Measurements from ENCODE around the gene NR2C2AP.

NR2C2AP gene

DNA sequence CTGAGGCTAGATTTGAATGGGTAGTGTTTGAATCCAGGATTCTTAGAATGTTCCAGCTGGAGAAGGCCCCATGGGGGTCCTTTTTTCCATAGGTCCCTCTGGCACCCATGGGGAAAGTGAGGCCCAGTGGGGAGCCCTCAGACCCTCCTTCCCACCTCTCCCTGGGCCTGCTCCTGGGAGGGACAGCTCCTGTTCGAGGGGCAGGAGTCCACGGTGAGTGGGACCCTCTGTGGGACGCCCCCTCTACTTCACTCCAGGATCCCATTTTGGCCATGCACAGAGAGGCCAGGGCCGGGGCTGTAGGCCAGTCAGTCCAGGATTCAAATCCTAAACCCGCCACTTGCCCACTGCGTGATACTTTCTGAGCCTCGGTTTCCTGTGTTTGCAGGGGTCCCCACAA is 40.7 kb downstream of the NR2C2AP start:
- no peak overlapping the region for H3K4me3 ChIP-seq (ENCODE audit: control insufficient read depth, low read depth, low read length)
- no peak for TF ChIP-seq CTCF (conservative IDR thresholded peaks at IDR 0.05; ENCODE audit: control insufficient read depth, insufficient read depth, low read depth, low read length)
- no peak for DNase-seq (ENCODE audit: low read depth)

DNA sequence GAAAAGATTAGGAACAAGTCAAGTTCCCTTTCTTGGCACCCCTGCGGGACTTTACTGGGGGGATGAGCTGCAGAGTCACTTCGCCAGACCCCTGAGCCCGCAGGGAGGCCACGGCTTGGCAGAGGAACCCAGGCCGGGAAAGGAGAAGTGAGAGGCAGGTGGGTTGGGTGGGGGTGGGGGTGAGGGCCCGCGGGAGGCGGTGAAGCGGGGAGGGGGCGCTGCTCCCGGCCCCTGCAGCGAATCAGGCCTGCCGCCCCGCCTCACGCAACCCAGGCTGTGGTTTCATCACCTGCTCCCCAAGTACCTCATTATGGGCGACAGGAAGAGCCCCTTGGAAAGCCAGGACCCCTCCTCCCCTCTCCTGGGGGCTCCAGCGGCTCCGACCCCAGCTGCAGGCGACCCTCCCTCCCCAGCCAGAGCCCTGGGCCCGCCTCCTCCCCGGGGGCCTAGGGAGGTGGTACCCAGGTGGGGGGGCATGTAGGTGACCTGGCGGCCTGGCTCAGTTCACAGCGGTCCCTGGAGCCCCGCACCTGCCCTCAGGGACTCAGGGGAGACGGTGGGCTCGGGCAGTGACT is 42.7 kb downstream of the NR2C2AP start:
- TF ChIP-seq CTCF (conservative IDR thresholded peaks at IDR 0.05; ENCODE audit: control insufficient read depth, insufficient read depth, low read depth, low read length) = no peak
- DNase-seq (ENCODE audit: low read depth) = no peak
- H3K4me3 ChIP-seq (ENCODE audit: control insufficient read depth, low read depth, low read length) = no peak overlapping the region

DNA sequence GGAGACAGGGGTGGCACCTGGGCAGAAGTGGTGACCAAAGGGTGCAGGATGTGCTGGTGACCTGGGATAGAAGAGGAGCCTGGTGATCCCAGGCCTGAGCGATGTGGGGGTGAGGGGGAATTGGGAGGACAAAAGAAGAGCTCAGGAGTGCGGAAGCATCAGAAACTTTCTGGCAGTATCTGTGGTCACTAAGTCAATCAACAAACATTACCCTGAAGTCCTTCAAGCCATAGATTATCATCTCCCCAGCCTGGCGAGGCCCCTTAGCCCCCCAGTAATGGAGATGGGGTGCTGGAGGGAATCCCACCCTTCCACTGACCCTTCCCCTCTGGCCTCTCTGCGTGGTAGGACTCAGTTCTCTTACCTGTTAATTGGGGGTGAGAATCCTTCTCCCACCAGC is 43.7 kb downstream of the NR2C2AP start:
- H3K4me3 ChIP-seq (ENCODE audit: control insufficient read depth, low read depth, low read length) = no peak overlapping the region
- no peak for TF ChIP-seq CTCF (conservative IDR thresholded peaks at IDR 0.05; ENCODE audit: control insufficient read depth, insufficient read depth, low read depth, low read length)
- no peak for DNase-seq (ENCODE audit: low read depth)

- DNase-seq (ENCODE audit: low read depth) = no peak
- no peak overlapping the region for H3K4me3 ChIP-seq (ENCODE audit: control insufficient read depth, low read depth, low read length)
- no peak for TF ChIP-seq CTCF (conservative IDR thresholded peaks at IDR 0.05; ENCODE audit: control insufficient read depth, insufficient read depth, low read depth, low read length)
Observed at GRCh38 chr19:19157808-19158207, 45.4 kb downstream of the NR2C2AP start.

DNA sequence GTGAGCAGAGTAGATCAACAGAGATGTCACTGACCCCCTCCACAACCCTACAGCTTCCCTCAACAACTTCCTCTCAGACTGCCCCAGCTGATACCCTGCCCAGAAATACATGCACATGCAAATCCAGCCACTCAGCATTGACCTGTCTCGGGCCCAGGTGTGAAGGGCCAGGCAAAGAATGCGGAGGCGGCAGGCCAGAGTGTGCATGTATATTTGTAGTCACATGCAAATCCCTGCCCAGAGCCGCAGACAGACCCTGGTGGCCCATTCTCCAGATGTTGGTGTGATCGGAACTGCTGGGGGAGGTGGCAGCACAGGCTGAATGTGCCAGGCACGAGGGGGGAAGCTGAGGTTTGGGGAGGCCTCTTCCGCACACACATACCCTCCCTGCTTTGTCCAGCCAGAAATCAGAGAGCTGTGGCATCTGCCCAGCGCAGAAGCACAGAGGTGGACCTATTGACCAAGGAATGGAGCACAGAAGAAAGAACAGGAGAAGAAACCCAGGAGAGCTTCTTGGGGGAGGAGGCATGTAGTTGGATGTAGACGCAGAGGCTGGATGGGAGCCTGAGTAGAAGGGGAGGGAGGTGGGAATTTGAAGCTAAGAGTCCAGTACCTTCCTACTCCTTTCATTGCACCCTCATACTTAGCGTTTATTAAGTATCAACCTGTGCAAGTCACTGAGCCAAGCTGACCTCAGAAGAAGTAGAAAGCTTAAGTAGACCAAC is 47.6 kb downstream of the NR2C2AP start:
- no peak for TF ChIP-seq CTCF (conservative IDR thresholded peaks at IDR 0.05; ENCODE audit: control insufficient read depth, insufficient read depth, low read depth, low read length)
- H3K4me3 ChIP-seq (ENCODE audit: control insufficient read depth, low read depth, low read length) = no peak overlapping the region
- no peak for DNase-seq (ENCODE audit: low read depth)

- H3K4me3 ChIP-seq (ENCODE audit: control insufficient read depth, low read depth, low read length) = no peak overlapping the region
- TF ChIP-seq CTCF (conservative IDR thresholded peaks at IDR 0.05; ENCODE audit: control insufficient read depth, insufficient read depth, low read depth, low read length) = no peak
Observed at GRCh38 chr19:19154768-19155494, 48.3 kb downstream of the NR2C2AP start.

More at GRCh38 chr19:19154768-19155494, 48.3 kb downstream of the NR2C2AP start:
- no peak for DNase-seq (ENCODE audit: low read depth)
